Measurements from ENCODE around the gene PCNX3.

The PCNX3 gene

GRCh38 chr11:65650547-65651338 lies 35.2 kb downstream of the PCNX3 start:
- Mint-ChIP-seq H3K4me1 (peaks cover 34% of the 10 kb centered on the region), H3K36me3 (ENCODE audit: low read depth) (peaks cover 20% of the 10 kb centered on the region), H3K27me3 (ENCODE audit: low read depth) (peaks cover 4% of the 10 kb centered on the region), H3K4me3 (peak overlapping the region in 1 of 3 experiments; percentile 83), H3K27ac (peak overlapping the region; percentile 62 to 99 (median 95)), H3K9me3 (no peaks in the 10 kb centered on the region)
- no peak for TF ChIP-seq CTCF (IDR thresholded peaks at IDR 0.05; ENCODE audit: unreplicated experiment in 3 of 3)

- Mint-ChIP-seq H3K27me3 (ENCODE audit: low read depth) (peaks cover 4% of the 10 kb centered on the region), H3K4me3 (peak overlapping the region; percentile 81 to 86 (median 83)), H3K36me3 (ENCODE audit: low read depth) (peaks cover 25% of the 10 kb centered on the region), H3K27ac (peak overlapping the region; percentile 95 to 99 (median 97)), H3K4me1 (peaks cover 34% of the 10 kb centered on the region), H3K9me3 (no peaks in the 10 kb centered on the region)
- TF ChIP-seq CTCF (IDR thresholded peaks at IDR 0.05; ENCODE audit: unreplicated experiment in 3 of 3) = no peak
These were observed 35.7 kb downstream of the PCNX3 start for GRCh38 chr11:65651339-65651588.

- Mint-ChIP-seq H3K36me3 (ENCODE audit: low read depth) (peaks cover 31% of the 10 kb centered on the region), H3K4me1 (peaks cover 37% of the 10 kb centered on the region), H3K9me3 (no peaks in the 10 kb centered on the region), H3K27ac (peak overlapping the region; percentile 95 to 99 (median 97)), H3K4me3 (peak overlapping the region; percentile 81 to 86 (median 83)), H3K27me3 (ENCODE audit: low read depth) (peaks cover 4% of the 10 kb centered on the region)
- TF ChIP-seq CTCF (IDR thresholded peaks at IDR 0.05; ENCODE audit: unreplicated experiment in 3 of 3) = no peak
These were observed 36.3 kb downstream of the PCNX3 start for GRCh38 chr11:65651589-65652510.

- peaks cover 4% of the 10 kb centered on the region for H3K27me3 Mint-ChIP-seq (ENCODE audit: low read depth)
- peak overlapping the region; percentile 83 to 91 (median 88) for H3K4me3 Mint-ChIP-seq
- peaks cover 39% of the 10 kb centered on the region for H3K36me3 Mint-ChIP-seq (ENCODE audit: low read depth)
- TF ChIP-seq CTCF (IDR thresholded peaks at IDR 0.05; ENCODE audit: unreplicated experiment in 3 of 3) = no peak
- no peaks in the 10 kb centered on the region for H3K9me3 Mint-ChIP-seq
- peaks cover 37% of the 10 kb centered on the region for H3K4me1 Mint-ChIP-seq
- peak overlapping the region; percentile 95 to 100 (median 99) for H3K27ac Mint-ChIP-seq
These were observed 37.1 kb downstream of the PCNX3 start for GRCh38 chr11:65652511-65653228.

GRCh38 chr11:65653229-65654225 lies 38.0 kb downstream of the PCNX3 start:
- Mint-ChIP-seq H3K27me3 (ENCODE audit: low read depth) (peaks cover 4% of the 10 kb centered on the region), H3K4me3 (peak overlapping the region; percentile 83 to 91 (median 88)), H3K36me3 (ENCODE audit: low read depth) (peaks cover 47% of the 10 kb centered on the region), H3K27ac (peak overlapping the region; percentile 95 to 100 (median 99)), H3K9me3 (no peaks in the 10 kb centered on the region), H3K4me1 (peaks cover 37% of the 10 kb centered on the region)
- no peak for TF ChIP-seq CTCF (IDR thresholded peaks at IDR 0.05; ENCODE audit: unreplicated experiment in 3 of 3)
